Measurements from ENCODE around the gene ZNF621. TPM values are rescaled to one million over a fixed set of nuclear protein-coding genes. Genes with fewer than 3 reads are reported as not detected.

ZNF621 gene
- total and polyA plus RNA-seq, 8 donors: 17.6 to 37.0 (median 34.5) TPM

- DNase-seq: no peak
- Histone ChIP-seq H3K4me3 (no peak overlapping the region), H3K27ac (no peak overlapping the region), H3K4me1 (no peaks in the 10 kb centered on the region), H3K36me3 (peaks cover 0 to 47% of the 10 kb centered on the region in 2 donors), H3K27me3 (no peaks in the 10 kb centered on the region), H3K9me3 (no peaks in the 10 kb centered on the region)
- TF ChIP-seq, protein P1, sequence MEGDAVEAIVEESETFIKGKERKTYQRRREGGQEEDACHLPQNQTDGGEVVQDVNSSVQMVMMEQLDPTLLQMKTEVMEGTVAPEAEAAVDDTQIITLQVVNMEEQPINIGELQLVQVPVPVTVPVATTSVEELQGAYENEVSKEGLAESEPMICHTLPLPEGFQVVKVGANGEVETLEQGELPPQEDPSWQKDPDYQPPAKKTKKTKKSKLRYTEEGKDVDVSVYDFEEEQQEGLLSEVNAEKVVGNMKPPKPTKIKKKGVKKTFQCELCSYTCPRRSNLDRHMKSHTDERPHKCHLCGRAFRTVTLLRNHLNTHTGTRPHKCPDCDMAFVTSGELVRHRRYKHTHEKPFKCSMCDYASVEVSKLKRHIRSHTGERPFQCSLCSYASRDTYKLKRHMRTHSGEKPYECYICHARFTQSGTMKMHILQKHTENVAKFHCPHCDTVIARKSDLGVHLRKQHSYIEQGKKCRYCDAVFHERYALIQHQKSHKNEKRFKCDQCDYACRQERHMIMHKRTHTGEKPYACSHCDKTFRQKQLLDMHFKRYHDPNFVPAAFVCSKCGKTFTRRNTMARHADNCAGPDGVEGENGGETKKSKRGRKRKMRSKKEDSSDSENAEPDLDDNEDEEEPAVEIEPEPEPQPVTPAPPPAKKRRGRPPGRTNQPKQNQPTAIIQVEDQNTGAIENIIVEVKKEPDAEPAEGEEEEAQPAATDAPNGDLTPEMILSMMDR (IDR thresholded peaks at IDR 0.05): no peak
- no peak for ATAC-seq
- intact Hi-C loops (cut with DNase I): no loop called here
Observed at GRCh38 chr3:40516201-40516600, 8.6 kb upstream of the ZNF621 start.

DNA sequence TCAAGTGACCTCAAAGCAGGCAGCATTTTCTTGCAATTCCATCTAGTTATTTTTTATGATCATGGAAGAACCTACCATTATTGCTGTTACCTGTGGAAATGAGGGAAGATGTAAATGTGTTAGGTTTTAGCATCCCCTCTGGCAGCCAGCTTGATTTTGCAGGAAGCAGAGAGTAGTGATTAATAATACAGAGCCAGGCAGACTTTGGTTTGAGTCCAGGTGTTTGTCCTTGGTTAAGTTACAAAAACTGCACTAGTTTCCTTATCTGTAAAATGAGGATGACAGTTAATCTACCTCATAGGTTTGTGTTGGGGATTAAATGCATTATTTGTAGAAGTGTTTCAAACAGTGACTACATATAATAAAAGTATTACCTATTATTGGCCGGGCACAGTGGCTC, 6.7 kb upstream of the ZNF621 start:
- intact Hi-C loops (cut with DNase I): no loop called here
- DNase-seq: no peak

GRCh38 chr3:40518848-40519247, 5.9 kb upstream of the ZNF621 start:
- Histone ChIP-seq H3K4me1 (peaks cover 0 to 3% of the 10 kb centered on the region in 2 donors), H3K27me3 (no peaks in the 10 kb centered on the region), H3K27ac (no peak overlapping the region), H3K4me3 (no peak overlapping the region), H3K36me3 (peaks cover 0 to 32% of the 10 kb centered on the region in 2 donors), H3K9me3 (no peaks in the 10 kb centered on the region)
- TF ChIP-seq, protein P1 (IDR thresholded peaks at IDR 0.05): no peak
- no peak for ATAC-seq
- DNase-seq: no peak
- intact Hi-C loops (cut with DNase I): no loop called here

More for the DNA sequence above, 6.7 kb upstream of the ZNF621 start:
- Histone ChIP-seq H3K36me3 (peaks cover 0 to 36% of the 10 kb centered on the region in 2 donors), H3K4me3 (no peak overlapping the region), H3K27me3 (no peaks in the 10 kb centered on the region), H3K27ac (no peak overlapping the region), H3K9me3 (no peaks in the 10 kb centered on the region), H3K4me1 (no peaks in the 10 kb centered on the region)
- ATAC-seq: no peak
- TF ChIP-seq, protein P1 (IDR thresholded peaks at IDR 0.05): no peak

DNA sequence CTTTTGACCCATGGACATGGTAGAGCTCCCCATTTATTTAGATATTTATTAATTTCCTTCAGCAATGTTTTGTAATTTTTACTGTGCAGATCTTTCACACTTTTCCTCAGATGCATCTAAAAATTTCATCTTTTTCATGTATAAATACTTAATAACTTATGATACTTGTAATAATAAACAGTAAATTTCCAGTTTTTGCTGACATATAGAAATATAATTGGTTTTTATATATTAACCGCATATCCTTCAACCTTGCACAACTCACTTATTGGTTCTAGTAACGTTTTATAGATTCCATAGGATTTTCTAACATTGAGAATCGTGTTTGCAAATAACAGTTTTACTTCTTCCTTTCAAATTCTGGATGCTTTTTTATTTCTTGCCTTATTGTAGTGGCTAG, 3.5 kb upstream of the ZNF621 start:
- no peak overlapping the region for H3K4me3 ChIP-seq
- ATAC-seq (no peak), DNase-seq (no peak)
- H3K27ac ChIP-seq: no peak overlapping the region
- peaks cover 0 to 11% of the 10 kb centered on the region in 2 donors for H3K36me3 ChIP-seq
- H3K27me3 ChIP-seq: no peaks in the 10 kb centered on the region
- peaks cover 7 to 21% of the 10 kb centered on the region in 2 donors for H3K4me1 ChIP-seq
- TF ChIP-seq, protein P1 (IDR thresholded peaks at IDR 0.05): no peak
- intact Hi-C loops (cut with DNase I): no loop called here
- H3K9me3 ChIP-seq: no peaks in the 10 kb centered on the region

GRCh38 chr3:40523781-40524180, 979 bp upstream of the ZNF621 start:
- DNase-seq: no peak
- Histone ChIP-seq H3K4me3 (peak overlapping the region in 1 of 2 donors; percentile 71), H3K4me1 (peaks cover 7 to 33% of the 10 kb centered on the region in 2 donors)

More at GRCh38 chr3:40523781-40524180, 979 bp upstream of the ZNF621 start:
- H3K27me3 ChIP-seq: no peaks in the 10 kb centered on the region
- peaks cover 0 to 14% of the 10 kb centered on the region in 2 donors for H3K36me3 ChIP-seq
- intact Hi-C loops (cut with DNase I): no loop called here
- H3K27ac ChIP-seq: peak overlapping the region in 1 of 2 donors; percentile 88
- no peak for ATAC-seq
- H3K9me3 ChIP-seq: no peaks in the 10 kb centered on the region
- TF ChIP-seq, protein P1 (IDR thresholded peaks at IDR 0.05): no peak
